Type B pancreatic cell (in vitro differentiated cells): ENCODE results near the gene ISCU. TPM values are rescaled to one million over a fixed set of nuclear protein-coding genes. Genes with fewer than 3 reads are reported as not detected.

Experiments used
- DNase-seq: peaks from one replicate; pipeline ENCODE4 v3.0.0; 2021; ENCODE audit warnings: mixed read lengths; ENCODE audit not compliant: unreplicated experiment; ENCODE audit errors: extremely low spot score
- H3K27ac Mint-ChIP-seq: 2 replicates; pipeline ENCODE4 v1.8.0; 2021; ENCODE audit warnings: mild to moderate bottlenecking, mixed read lengths
- H3K27me3 Mint-ChIP-seq: 2 replicates; pipeline ENCODE4 v1.8.0; 2021; ENCODE audit warnings: mixed read lengths
- H3K36me3 Mint-ChIP-seq: 2 replicates; pipeline ENCODE4 v1.8.0; 2021; ENCODE audit warnings: mixed read lengths
- H3K4me1 Mint-ChIP-seq: one replicate; pipeline ENCODE4 v1.8.0; 2021; ENCODE audit warnings: mixed read lengths; ENCODE audit not compliant: unreplicated experiment
- H3K4me3 Mint-ChIP-seq: 2 replicates; pipeline ENCODE4 v1.8.0; 2021; ENCODE audit warnings: mild to moderate bottlenecking, mixed read lengths
- H3K9me3 Mint-ChIP-seq: 2 replicates; pipeline ENCODE4 v1.8.0; 2021; ENCODE audit warnings: mixed read lengths
- total RNA-seq: library from RNA; stranded (reverse); gene quantifications from 2 replicates; pipeline ENCODE4 v1.2.1, GENCODE V29; 2021; ENCODE audit warnings: low replicate concordance
- TF ChIP-seq, protein P1 (sequence below): fragments of 200-600 bp; sonication (generic); conservative IDR thresholded peaks from 2 replicates; pipeline ENCODE4 v1.5.0; 2021; ENCODE audit warnings: antibody characterized with exemption, mild to moderate bottlenecking

Gene ISCU
- total RNA-seq, 1 donor from 2014 or later, result 78.9 TPM

DNA sequence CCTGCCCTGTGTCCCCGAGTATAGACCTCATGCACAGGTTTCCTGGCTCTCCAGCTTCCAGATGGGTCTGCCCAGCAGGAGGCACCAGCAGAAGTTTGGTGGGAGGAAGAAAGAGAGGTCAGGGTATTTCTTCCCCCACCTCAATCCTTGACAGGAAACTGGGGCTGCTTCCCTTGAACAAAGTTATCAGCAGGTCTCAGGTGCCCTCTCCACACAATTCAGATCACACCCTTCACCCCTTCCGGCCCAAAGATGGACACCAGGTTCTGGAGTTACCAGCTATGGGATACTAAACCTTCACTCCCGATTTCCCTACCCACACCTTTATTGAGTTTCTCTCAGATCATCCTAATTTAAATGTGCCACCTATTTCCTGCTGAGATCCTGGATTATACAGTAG lies 2.6 kb upstream of the ISCU start:
- TF ChIP-seq, protein P1, sequence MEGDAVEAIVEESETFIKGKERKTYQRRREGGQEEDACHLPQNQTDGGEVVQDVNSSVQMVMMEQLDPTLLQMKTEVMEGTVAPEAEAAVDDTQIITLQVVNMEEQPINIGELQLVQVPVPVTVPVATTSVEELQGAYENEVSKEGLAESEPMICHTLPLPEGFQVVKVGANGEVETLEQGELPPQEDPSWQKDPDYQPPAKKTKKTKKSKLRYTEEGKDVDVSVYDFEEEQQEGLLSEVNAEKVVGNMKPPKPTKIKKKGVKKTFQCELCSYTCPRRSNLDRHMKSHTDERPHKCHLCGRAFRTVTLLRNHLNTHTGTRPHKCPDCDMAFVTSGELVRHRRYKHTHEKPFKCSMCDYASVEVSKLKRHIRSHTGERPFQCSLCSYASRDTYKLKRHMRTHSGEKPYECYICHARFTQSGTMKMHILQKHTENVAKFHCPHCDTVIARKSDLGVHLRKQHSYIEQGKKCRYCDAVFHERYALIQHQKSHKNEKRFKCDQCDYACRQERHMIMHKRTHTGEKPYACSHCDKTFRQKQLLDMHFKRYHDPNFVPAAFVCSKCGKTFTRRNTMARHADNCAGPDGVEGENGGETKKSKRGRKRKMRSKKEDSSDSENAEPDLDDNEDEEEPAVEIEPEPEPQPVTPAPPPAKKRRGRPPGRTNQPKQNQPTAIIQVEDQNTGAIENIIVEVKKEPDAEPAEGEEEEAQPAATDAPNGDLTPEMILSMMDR, result no peak
- Mint-ChIP-seq H3K27ac (peak overlapping the region; percentile 100), H3K36me3 (peaks cover 3% of the 10 kb centered on the region), H3K4me1 (peaks cover 15% of the 10 kb centered on the region), H3K4me3 (peak overlapping the region; percentile 100), H3K27me3 (no peaks in the 10 kb centered on the region), H3K9me3 (no peaks in the 10 kb centered on the region)
- DNase-seq, result no peak

DNA sequence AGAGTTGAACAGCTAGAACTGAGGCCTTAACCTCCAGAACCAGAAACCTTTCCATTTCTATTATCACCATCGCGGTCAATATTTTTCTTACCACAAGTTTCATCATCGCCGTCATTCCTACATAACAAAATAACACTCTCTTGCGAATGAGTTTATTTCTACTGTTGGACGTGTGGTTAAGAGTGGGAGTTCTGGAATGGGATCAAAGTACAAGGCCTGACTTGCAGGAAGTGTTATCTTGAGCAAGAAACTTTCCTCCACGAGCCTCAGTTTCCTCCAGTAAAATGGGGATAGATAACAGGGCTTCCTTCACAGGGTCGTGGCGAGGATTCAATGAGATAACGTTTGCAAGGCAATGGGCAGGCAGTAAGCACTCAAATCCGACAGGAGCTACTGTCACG lies 2.1 kb upstream of the ISCU start:
- DNase-seq, result no peak
- H3K4me3 Mint-ChIP-seq, result peak overlapping the region; percentile 100
- peaks cover 12% of the 10 kb centered on the region for H3K4me1 Mint-ChIP-seq
- TF ChIP-seq, protein P1, result no peak
- no peaks in the 10 kb centered on the region for H3K9me3 Mint-ChIP-seq
- no peaks in the 10 kb centered on the region for H3K36me3 Mint-ChIP-seq
- H3K27me3 Mint-ChIP-seq, result no peaks in the 10 kb centered on the region
- peak overlapping the region; percentile 100 for H3K27ac Mint-ChIP-seq

DNA sequence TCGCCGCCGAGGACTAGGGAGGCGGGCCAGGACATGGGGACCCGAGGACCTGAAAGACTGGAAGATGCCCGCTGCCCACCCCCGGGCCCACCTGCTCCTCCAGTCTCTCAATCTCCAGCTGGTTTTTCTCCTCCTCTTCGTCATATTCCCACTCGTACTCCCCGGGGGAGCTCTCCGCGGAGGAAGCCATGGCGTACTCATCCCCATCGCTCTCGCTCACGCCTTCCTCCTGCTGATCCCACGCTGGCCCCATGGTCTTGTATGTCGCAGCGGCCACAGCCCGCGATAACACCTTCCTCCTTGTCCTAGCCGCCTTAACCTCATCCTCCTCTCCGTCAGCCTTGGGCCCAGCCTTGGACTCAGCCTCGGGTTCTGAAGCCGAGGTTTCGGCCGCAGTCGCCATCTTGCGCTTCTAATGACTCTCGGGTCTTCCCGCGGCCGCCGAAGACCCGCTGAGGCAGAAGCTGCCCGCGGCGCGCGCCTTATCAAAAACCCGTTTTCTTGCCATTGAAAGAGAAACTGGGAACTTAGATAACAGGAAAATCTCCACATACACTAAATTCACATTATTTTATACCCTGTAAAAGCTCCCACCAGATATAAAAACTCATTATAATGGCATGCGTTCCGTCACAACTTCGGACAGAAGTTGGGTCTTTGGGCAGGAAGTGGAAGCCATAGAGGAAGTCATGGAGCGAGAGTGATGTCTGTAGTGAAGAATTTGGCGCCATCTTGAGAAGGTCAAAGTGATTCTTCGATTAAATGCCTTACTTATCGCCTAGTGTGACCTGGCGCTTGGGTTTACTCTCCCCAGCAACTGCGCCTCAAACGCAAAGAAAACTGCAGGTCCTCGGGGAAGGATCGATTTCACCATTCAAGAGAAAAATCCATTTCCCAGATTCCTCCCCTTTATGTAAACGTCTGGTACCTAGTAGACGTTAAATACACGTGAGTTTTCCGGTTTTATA lies 1.4 kb upstream of the ISCU start, which contains the start of gene SART3:
SART3 (minus strand) TSS at position 422 of the 968 bp plus-strand sequence; CDS start at position 403, 19 bp downstream.
- Mint-ChIP-seq H3K27me3 (no peaks in the 10 kb centered on the region), H3K4me3 (peak within 1 kb of the TSS; percentile 100), H3K9me3 (no peaks in the 10 kb centered on the region), H3K4me1 (peaks cover 12% of the 10 kb centered on the region), H3K36me3 (no peaks in the 10 kb centered on the region), H3K27ac (peak within 1 kb of the TSS; percentile 100)
- TF ChIP-seq, protein P1, result no peak
- DNase-seq, result peak; percentile 80

DNA sequence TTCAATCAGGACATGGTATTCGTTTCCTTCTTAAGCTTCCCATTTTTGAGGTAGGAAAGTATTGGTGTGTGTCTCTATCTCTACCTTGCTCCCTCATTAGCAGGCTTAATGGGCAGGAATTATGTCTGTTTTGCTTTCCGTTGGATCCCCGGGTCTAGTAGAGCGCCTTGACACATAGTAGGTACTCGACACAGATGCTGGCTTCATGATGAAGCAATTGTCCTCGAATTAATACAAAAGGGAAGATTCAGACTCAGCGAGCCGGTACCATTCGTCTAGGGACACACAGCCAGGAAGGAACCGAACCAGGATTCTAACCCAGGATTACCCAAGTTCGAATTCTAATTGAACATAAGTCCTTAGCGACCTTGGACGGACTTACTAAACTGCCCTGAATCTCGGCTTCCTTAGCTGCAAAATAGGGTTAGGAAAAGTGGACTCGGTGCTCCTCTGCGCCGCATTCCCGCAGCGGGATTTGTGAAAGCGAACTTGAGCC lies 496 bp upstream of the ISCU start:
- H3K4me1 Mint-ChIP-seq, result peaks cover 6% of the 10 kb centered on the region
- H3K4me3 Mint-ChIP-seq, result peak overlapping the region; percentile 100
- TF ChIP-seq, protein P1, result no peak
- no peak for DNase-seq
- H3K9me3 Mint-ChIP-seq, result no peaks in the 10 kb centered on the region
- H3K36me3 Mint-ChIP-seq, result no peaks in the 10 kb centered on the region
- H3K27me3 Mint-ChIP-seq, result no peaks in the 10 kb centered on the region
- peak overlapping the region; percentile 100 for H3K27ac Mint-ChIP-seq

DNA sequence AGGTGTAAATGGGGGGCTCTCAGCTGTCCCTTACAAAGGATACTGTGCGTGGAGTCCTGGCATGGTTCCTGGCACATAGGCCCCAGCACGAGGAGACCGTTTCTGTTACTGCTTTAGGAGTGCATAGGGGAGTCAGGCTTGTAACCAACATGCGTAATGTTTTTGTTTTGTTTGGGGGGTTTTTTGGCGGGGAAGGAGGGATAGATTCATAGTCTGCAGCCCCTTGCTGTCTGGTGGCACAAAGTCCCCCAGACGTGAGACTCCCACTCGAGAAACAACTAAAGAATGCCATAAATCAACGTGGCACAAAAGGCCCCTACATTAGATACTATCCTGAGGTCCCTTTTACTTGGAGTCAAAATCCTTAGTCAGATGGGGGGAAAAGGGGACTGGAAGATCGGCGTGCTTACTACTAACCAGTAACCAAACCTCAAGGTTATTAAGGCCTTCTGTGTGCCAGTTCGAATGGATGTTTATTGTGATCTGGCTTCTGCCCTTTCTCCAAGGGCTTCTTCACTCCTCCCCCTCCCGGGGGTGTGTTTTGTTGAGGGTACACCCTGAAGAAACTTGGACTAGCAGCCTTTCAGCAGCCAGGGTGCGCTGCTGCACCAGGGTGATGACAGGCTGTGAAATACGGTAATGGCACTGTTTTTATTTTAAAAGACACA lies 874 bp downstream of the ISCU start:
- peaks cover 3% of the 10 kb centered on the region for H3K36me3 Mint-ChIP-seq
- H3K27me3 Mint-ChIP-seq, result no peaks in the 10 kb centered on the region
- H3K9me3 Mint-ChIP-seq, result no peaks in the 10 kb centered on the region
- peak; percentile 80 for DNase-seq
- TF ChIP-seq, protein P1, result peak; percentile 82
- peaks cover 6% of the 10 kb centered on the region for H3K4me1 Mint-ChIP-seq
- H3K4me3 Mint-ChIP-seq, result peak overlapping the region; percentile 100
- peak overlapping the region; percentile 100 for H3K27ac Mint-ChIP-seq
